Right ventricle myocardium superior (tissue), 1 donor: Measurements from ENCODE around the gene GAS2L1. TPM values are rescaled to one million over a fixed set of nuclear protein-coding genes. Genes with fewer than 3 reads are reported as not detected.

Experiments
- ATAC-seq: fragments of 200-7000 bp; cut with Tn5 transposase; one replicate; pipeline ENCODE4 v1.9.1; 2020; ENCODE audit warnings: mild to moderate bottlenecking; ENCODE audit not compliant: poor library complexity
- DNase-seq: peaks from one replicate; pipeline ENCODE4 v3.0.0-alpha.2; 2020
- intact Hi-C: fragments of 100-400 bp; cut with DNase I; formaldehyde crosslinking; loops from one replicate; pipeline ENCODE4 v1.11.2; 2022
- total RNA-seq: library from RNA; stranded (reverse); fragmentation: NEBNext Ultra II Directional; extraction: Animal tissue kit (Norgen Biotek cat#: 25700); gene quantifications from one replicate; pipeline ENCODE4 v1.2.1, GENCODE V29; 2021
- donor health status: DM: no; HTN: yes; CAD: no; lungs with severe emphysema.

Gene GAS2L1
- total RNA-seq, 1 donor from 2014 or later: 24.4 TPM

GRCh38 chr22:29270475-29271271 is 35.8 kb upstream of the GAS2L1 start:
- intact Hi-C loops: no loop called here
- DNase-seq: no peak
- ATAC-seq: no peak

GRCh38 chr22:29272624-29273023 is 33.8 kb upstream of the GAS2L1 start:
- no peak for DNase-seq
- intact Hi-C loops: no loop called here
- ATAC-seq: no peak

- no peak for DNase-seq
- intact Hi-C loops: no loop called here
- ATAC-seq: no peak
Observed at GRCh38 chr22:29275167-29275566, 31.3 kb upstream of the GAS2L1 start.

- intact Hi-C loops: no loop called here
- ATAC-seq (no peak), DNase-seq (no peak)
Observed at GRCh38 chr22:29275819-29276565, 30.5 kb upstream of the GAS2L1 start.

GRCh38 chr22:29277927-29278326 is 28.5 kb upstream of the GAS2L1 start:
- intact Hi-C loops: no loop called here
- DNase-seq: no peak
- ATAC-seq: no peak

- intact Hi-C loops: loop anchor here (10.0 kb wide), 1 partner anchor 261 kb away; no protein-coding TSS in a partner anchor
- no peak for ATAC-seq
- no peak for DNase-seq
Observed at GRCh38 chr22:29284196-29284595, 22.3 kb upstream of the GAS2L1 start.

GRCh38 chr22:29288837-29289236 is 17.6 kb upstream of the GAS2L1 start:
- no peak for ATAC-seq
- no peak for DNase-seq
- intact Hi-C loops: loop anchor here (10.0 kb wide), 1 partner anchor 256 kb away; no protein-coding TSS in a partner anchor

- intact Hi-C loops: no loop called here
- no peak for DNase-seq
- ATAC-seq: no peak
Observed at GRCh38 chr22:29290061-29290460, 16.4 kb upstream of the GAS2L1 start.

GRCh38 chr22:29291215-29291614 is 15.2 kb upstream of the GAS2L1 start:
- intact Hi-C loops: no loop called here
- no peak for DNase-seq
- no peak for ATAC-seq

GRCh38 chr22:29292379-29292778 is 14.1 kb upstream of the GAS2L1 start:
- intact Hi-C loops: no loop called here
- DNase-seq: no peak
- no peak for ATAC-seq

GRCh38 chr22:29298641-29299040 is 7.8 kb upstream of the GAS2L1 start:
- intact Hi-C loops: no loop called here
- no peak for DNase-seq
- ATAC-seq: no peak

- DNase-seq (no peak), ATAC-seq (no peak)
- intact Hi-C loops: no loop called here
Observed at GRCh38 chr22:29299136-29299900, 7.1 kb upstream of the GAS2L1 start.

- ATAC-seq (no peak), DNase-seq (no peak)
- intact Hi-C loops: no loop called here
Observed at GRCh38 chr22:29300467-29300806, 6.0 kb upstream of the GAS2L1 start.

GRCh38 chr22:29300807-29301601 is 5.4 kb upstream of the GAS2L1 start:
- DNase-seq (no peak), ATAC-seq (no peak)
- intact Hi-C loops: no loop called here

GRCh38 chr22:29301716-29302401 is 4.6 kb upstream of the GAS2L1 start:
- no peak for ATAC-seq
- intact Hi-C loops: no loop called here
- DNase-seq: no peak

- intact Hi-C loops: no loop called here
- ATAC-seq (no peak), DNase-seq (no peak)
Observed at GRCh38 chr22:29302402-29302680, 4.1 kb upstream of the GAS2L1 start.

- ATAC-seq (no peak), DNase-seq (no peak)
- intact Hi-C loops: no loop called here
Observed at GRCh38 chr22:29302681-29303465, 3.6 kb upstream of the GAS2L1 start.

GRCh38 chr22:29305836-29306174 is 645 bp upstream of the GAS2L1 start:
- intact Hi-C loops: loop anchor here (2.0 to 5.0 kb wide), 2 partner anchors 37 to 51 kb away; partner anchors contain the start of gene EWSR1
- ATAC-seq (no peak), DNase-seq (no peak)
